ENCODE data around the gene ERAS.
"Not testable (repeated sequence)": the region's sequence is repeated elsewhere in the genome, so short reads cannot be mapped to it uniquely, and the experiment has no call there.

ERAS gene

GRCh38 chrX:48806081-48806480 lies 20.2 kb upstream of the ERAS start:
- no peak for TF ChIP-seq ZNF274 (IDR thresholded peaks at IDR 0.05; ENCODE audit: low read depth, low read length)

GRCh38 chrX:48813644-48814043 lies 12.7 kb upstream of the ERAS start:
- H3K4me3 ChIP-seq (ENCODE audit: low read length): no peak overlapping the region
- TF ChIP-seq ZNF274 (IDR thresholded peaks at IDR 0.05; ENCODE audit: low read depth, low read length): no peak

More at GRCh38 chrX:48806081-48806480, 20.2 kb upstream of the ERAS start:
- H3K4me3 ChIP-seq (ENCODE audit: low read length): no peak overlapping the region

DNA sequence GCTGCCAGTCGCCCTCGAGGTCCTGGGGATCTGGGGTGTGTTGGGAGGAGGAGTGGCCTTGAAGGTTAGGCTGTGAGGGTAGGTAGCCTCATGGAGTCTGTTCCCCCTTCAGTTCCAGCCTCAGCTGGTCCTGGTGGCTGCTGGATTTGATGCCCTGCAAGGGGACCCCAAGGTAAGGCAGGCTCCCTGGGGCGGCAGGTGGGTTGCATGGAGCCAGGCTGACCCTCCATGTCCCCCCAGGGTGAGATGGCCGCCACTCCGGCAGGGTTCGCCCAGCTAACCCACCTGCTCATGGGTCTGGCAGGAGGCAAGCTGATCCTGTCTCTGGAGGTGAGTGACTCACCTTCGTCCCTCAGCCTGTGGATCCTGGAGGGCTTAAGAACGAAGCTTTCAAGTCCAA lies 11.6 kb upstream of the ERAS start:
- H3K4me3 ChIP-seq (ENCODE audit: low read length): no peak overlapping the region
- TF ChIP-seq ZNF274 (IDR thresholded peaks at IDR 0.05; ENCODE audit: low read depth, low read length): no peak

DNA sequence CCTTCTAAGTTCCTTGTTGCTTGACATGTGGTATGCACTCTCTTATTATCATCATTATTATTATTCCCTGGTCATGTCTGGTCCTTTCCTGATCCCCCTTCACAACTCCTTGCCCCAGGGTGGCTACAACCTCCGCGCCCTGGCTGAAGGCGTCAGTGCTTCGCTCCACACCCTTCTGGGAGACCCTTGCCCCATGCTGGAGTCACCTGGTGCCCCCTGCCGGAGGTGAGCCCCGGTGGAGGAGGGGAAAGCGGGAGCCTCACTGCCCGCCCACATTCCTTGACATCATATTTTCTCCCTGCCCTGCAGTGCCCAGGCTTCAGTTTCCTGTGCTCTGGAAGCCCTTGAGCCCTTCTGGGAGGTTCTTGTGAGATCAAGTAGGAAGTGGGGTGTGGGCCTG lies 11.0 kb upstream of the ERAS start:
- TF ChIP-seq ZNF274 (IDR thresholded peaks at IDR 0.05; ENCODE audit: low read depth, low read length): no peak
- no peak overlapping the region for H3K4me3 ChIP-seq (ENCODE audit: low read length)

DNA sequence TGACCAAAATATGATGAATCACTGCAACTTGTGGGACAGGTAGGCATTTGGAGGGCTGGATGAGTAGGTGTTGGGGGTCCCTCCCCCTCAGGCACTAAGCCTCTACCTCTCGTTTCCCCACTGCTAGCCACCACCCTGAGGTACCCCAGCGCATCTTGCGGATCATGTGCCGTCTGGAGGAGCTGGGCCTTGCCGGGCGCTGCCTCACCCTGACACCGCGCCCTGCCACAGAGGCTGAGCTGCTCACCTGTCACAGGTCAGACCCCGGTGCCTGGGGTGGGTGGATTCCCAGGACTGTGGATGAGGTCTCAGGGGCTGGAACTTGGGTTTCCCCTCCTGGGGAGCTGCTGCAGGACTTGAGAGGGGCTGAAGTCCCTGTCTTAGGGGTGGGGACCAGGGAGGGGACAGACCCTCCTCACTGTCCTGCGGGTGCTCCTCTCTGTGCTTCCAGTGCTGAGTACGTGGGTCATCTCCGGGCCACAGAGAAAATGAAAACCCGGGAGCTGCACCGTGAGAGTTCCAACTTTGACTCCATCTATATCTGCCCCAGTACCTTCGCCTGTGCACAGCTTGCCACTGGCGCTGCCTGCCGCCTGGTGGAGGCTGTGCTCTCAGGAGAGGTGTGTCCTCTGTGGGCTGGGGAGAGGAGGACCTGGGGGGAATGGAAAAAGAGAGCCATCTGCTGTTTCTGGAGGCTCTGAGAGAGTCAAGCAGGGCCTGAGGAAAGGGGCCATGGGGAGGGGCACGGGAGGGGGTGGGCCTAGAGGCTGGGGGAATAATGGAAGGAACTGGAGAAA lies 10.1 kb upstream of the ERAS start:
- H3K4me3 ChIP-seq (ENCODE audit: low read length): no peak overlapping the region
- TF ChIP-seq ZNF274 (IDR thresholded peaks at IDR 0.05; ENCODE audit: low read depth, low read length): no peak

- no peak for TF ChIP-seq ZNF274 (IDR thresholded peaks at IDR 0.05; ENCODE audit: low read depth, low read length)
- H3K4me3 ChIP-seq (ENCODE audit: low read length): no peak overlapping the region
These were observed 8.2 kb upstream of the ERAS start for GRCh38 chrX:48818098-48818497.

GRCh38 chrX:48818866-48819265 lies 7.4 kb upstream of the ERAS start:
- no peak overlapping the region for H3K4me3 ChIP-seq (ENCODE audit: low read length)
- TF ChIP-seq ZNF274 (IDR thresholded peaks at IDR 0.05; ENCODE audit: low read depth, low read length): no peak

DNA sequence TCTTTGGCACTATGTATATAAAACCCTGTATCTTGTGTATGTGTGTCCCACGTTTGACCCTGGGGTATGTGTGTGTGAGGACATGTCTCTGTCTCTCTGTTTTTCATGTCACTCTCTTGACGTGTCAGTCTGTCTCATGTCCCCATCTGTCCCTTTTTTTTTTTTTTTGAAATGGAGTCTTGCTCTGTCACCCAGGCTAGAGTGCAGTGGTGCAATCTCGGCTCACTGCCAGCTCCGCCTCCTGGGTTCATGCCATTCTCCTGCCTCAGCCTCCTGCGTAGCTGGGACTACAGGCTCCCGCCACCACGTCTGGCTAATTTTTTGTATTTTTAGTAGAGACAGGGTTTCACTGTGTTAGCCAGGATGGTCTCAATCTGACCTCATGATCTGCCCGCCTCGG lies 6.9 kb upstream of the ERAS start:
- not testable (repeated sequence) for H3K4me3 ChIP-seq (ENCODE audit: low read length)

GRCh38 chrX:48823053-48823452 lies 3.3 kb upstream of the ERAS start:
- no peak for TF ChIP-seq ZNF274 (IDR thresholded peaks at IDR 0.05; ENCODE audit: low read depth, low read length)
- H3K4me3 ChIP-seq (ENCODE audit: low read length): no peak overlapping the region

DNA sequence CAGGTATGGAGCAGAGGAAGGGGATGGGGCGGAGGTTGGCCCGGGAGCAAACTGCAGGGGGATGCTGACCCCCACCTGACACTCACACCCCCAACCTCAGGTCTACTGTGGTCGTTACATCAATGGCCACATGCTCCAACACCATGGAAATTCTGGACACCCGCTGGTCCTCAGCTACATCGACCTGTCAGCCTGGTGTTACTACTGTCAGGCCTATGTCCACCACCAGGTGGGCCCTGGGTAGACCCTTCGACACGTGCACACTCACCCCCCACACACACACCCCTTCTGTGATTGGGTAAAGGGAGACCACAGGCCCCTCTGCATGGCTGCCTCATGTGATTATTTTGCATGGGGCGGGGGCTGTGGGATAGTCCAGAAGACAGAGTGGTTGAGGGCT lies 2.2 kb upstream of the ERAS start:
- no peak overlapping the region for H3K4me3 ChIP-seq (ENCODE audit: low read length)
- TF ChIP-seq ZNF274 (IDR thresholded peaks at IDR 0.05; ENCODE audit: low read depth, low read length): no peak

DNA sequence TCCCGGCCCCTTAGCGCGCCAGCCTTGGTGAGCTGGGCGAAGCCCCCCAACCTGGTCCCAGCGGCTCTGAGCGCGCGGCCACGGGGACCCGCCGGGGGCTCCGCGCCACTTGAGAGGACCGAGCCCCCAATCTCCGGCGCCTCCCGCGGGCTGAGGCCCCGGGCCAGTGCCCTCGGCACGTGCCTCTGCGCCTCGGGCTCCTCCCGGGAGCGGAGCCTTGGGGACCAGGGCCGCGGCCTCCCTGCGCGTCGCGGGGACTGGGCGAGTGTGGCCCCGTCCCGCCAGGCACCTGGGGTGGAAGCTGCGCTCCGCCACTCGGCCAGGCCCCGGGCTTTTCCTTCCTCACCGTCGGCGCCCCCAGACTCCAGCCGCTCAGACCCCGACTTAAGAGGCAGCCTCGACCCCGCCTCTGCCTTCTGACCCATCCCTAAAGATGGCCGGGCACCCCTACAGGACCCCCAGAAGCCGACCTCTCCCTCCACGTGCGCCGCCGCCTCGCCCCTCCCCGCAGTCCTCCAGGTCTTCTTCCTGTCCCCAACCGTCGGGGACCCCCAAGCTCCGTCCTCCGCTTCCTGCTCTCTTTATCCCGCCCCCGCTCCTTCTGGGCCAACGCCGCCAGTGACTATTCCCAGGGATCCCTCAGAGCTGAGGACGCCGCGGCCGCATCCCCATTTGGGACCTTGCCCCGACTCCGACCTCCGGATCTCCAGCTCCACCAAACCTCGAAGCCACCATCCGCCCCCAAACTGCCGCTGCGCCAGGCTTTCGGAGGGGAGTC lies 752 bp downstream of the ERAS start:
- H3K4me3 ChIP-seq (ENCODE audit: low read length): no peak overlapping the region
- no peak for TF ChIP-seq ZNF274 (IDR thresholded peaks at IDR 0.05; ENCODE audit: low read depth, low read length)

GRCh38 chrX:48827654-48827968 lies 1.3 kb downstream of the ERAS start:
- TF ChIP-seq ZNF274 (IDR thresholded peaks at IDR 0.05; ENCODE audit: low read depth, low read length): no peak
- no peak overlapping the region for H3K4me3 ChIP-seq (ENCODE audit: low read length)

DNA sequence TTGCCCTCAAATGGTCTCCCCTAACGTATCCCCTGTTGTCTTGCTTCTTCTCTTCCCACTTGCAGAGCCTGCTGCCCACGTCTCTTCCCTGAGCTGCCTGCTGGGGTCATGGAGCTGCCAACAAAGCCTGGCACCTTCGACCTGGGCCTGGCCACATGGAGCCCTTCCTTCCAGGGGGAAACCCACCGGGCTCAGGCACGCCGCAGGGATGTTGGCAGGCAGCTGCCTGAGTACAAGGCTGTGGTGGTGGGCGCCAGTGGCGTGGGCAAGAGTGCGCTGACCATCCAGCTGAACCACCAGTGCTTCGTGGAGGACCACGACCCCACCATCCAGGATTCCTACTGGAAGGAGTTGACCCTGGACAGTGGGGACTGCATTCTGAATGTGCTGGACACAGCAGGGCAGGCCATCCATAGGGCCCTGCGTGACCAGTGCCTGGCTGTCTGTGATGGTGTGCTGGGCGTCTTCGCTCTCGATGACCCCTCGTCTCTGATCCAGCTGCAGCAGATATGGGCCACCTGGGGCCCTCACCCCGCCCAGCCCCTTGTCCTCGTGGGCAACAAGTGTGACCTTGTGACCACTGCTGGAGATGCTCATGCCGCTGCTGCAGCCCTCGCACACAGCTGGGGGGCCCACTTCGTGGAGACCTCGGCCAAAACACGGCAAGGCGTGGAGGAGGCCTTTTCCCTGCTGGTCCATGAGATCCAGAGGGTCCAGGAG lies 2.9 kb downstream of the ERAS start:
- TF ChIP-seq ZNF274 (IDR thresholded peaks at IDR 0.05; ENCODE audit: low read depth, low read length): no peak
- H3K4me3 ChIP-seq (ENCODE audit: low read length): no peak overlapping the region

DNA sequence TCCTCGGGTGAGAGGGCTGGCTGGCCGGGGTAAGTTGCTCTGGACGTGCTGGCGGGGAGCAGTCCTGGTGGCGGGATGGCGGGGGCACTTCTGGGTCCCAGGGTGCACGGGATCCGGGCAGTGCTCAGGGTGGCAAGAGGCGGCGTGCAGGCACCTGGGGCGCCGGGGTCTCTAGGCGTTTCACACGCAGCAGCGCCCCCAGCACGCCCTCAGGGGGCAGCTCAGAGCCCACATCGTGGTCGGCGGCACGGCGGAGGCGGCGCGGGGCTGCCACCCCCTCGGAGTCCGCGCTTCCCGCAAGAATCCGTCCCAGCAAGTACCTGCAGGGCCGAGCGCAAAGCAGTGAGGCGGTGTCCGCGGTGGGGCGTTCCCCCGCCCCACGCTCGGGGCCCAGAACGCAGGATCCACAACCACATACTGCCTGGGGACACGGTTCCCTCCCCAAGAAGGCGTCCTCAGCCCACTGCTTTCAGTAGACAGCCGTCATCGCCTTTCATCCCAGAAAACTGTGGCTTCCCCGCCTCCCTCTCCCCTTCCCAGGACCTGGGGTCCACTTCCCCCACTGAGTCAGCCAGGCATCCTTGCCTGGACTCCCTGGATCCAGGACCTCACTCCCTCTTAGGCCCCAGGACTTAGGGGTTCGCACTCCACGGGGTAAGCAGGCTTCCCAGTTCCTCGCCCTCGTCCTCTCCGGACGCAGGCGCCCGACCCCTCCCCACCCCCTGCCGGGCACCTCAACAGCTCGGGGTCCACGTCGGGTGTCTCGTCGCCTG lies 5.0 kb downstream of the ERAS start:
- no peak overlapping the region for H3K4me3 ChIP-seq (ENCODE audit: low read length)
- TF ChIP-seq ZNF274 (IDR thresholded peaks at IDR 0.05; ENCODE audit: low read depth, low read length): no peak
